Measurements from ENCODE around the gene PARD3. TPM values are rescaled to one million over a fixed set of nuclear protein-coding genes. Genes with fewer than 3 reads are reported as not detected.
"Not testable (repeated sequence)": the region's sequence is repeated elsewhere in the genome, so short reads cannot be mapped to it uniquely, and the experiment has no call there.

The PARD3 gene
- total RNA-seq, 2 experiments from 2014 or later = 0.53 to 0.71 TPM

DNA sequence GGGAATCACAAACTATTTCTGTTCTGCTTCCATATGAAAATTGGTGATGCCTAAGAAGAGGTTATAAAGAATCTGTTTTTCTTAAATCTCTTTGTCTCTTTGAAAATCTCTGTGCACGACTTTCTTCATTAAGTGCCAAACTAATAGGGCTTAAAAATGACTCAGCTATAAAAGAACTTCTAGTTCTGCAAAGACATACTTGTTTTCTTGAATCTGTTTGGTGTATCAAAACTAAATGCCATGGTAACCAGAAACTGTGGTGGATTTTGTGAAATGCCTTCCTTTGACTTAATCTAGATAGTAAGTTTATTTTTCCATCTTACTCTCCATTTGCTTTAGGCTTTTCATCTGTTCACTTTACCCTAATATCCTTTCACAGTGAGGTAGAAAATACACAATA, 417.8 kb downstream of the PARD3 start:
- Mint-ChIP-seq H3K36me3 (ENCODE audit: low read depth) (no peaks in the 10 kb centered on the region), H3K9me3 (no peaks in the 10 kb centered on the region), H3K4me3 (no peak overlapping the region), H3K4me1 (ENCODE audit: low read depth) (no peaks in the 10 kb centered on the region), H3K27ac (no peak overlapping the region), H3K27me3 (no peaks in the 10 kb centered on the region)
- CTCF ChIA-PET = no interaction called here
- Histone ChIP-seq H3K9me3 (ENCODE audit: control insufficient read depth in 1 of 2, insufficient read depth in 1 of 2, low read length in 2 of 2) (no peaks in the 10 kb centered on the region), H3K4me3 (ENCODE audit: low read length) (no peak overlapping the region), H3K27me3 (ENCODE audit: control insufficient read depth in 1 of 2, insufficient read depth in 2 of 2, low read length in 2 of 2) (no peaks in the 10 kb centered on the region), H3K36me3 (ENCODE audit: insufficient read depth, low read length) (no peaks in the 10 kb centered on the region), H3K27ac (ENCODE audit: low read depth in 1 of 2, low read length in 2 of 2) (no peak overlapping the region), H3K4me1 (ENCODE audit: insufficient read depth, low read length) (no peaks in the 10 kb centered on the region)
- POLR2A ChIA-PET = no interaction called here
- DNase-seq (no peak), ATAC-seq (ENCODE audit: poor library complexity) (no peak)
- no peak for TF ChIP-seq CTCF (IDR thresholded peaks at IDR 0.05)
- intact Hi-C loops (cut with DNase I, micrococcal nuclease) = no loop called here

GRCh38 chr10:34396663-34397062, 418.4 kb downstream of the PARD3 start:
- intact Hi-C loops (cut with DNase I, micrococcal nuclease) = no loop called here
- H3K27ac Mint-ChIP-seq = no peak overlapping the region

GRCh38 chr10:34392641-34393170, 422.4 kb downstream of the PARD3 start:
- no peak overlapping the region for H3K27ac Mint-ChIP-seq
- TF ChIP-seq CTCF (IDR thresholded peaks at IDR 0.05) = no peak
- POLR2A ChIA-PET = no interaction called here

More at GRCh38 chr10:34396663-34397062, 418.4 kb downstream of the PARD3 start:
- Histone ChIP-seq H3K4me1 (ENCODE audit: insufficient read depth, low read length) (no peaks in the 10 kb centered on the region), H3K36me3 (ENCODE audit: insufficient read depth, low read length) (no peaks in the 10 kb centered on the region), H3K4me3 (ENCODE audit: low read length) (no peak overlapping the region), H3K27ac (ENCODE audit: low read depth in 1 of 2, low read length in 2 of 2) (no peak overlapping the region), H3K9me3 (ENCODE audit: control insufficient read depth in 1 of 2, insufficient read depth in 1 of 2, low read length in 2 of 2) (no peaks in the 10 kb centered on the region), H3K27me3 (ENCODE audit: control insufficient read depth in 1 of 2, insufficient read depth in 2 of 2, low read length in 2 of 2) (no peaks in the 10 kb centered on the region)
- DNase-seq (no peak), ATAC-seq (ENCODE audit: poor library complexity) (no peak)
- ChIA-PET POLR2A (no interaction called here), CTCF (no interaction called here)
- Mint-ChIP-seq H3K36me3 (ENCODE audit: low read depth) (no peaks in the 10 kb centered on the region), H3K9me3 (no peaks in the 10 kb centered on the region), H3K4me3 (no peak overlapping the region), H3K4me1 (ENCODE audit: low read depth) (no peaks in the 10 kb centered on the region), H3K27me3 (no peaks in the 10 kb centered on the region)
- no peak for TF ChIP-seq CTCF (IDR thresholded peaks at IDR 0.05)

DNA sequence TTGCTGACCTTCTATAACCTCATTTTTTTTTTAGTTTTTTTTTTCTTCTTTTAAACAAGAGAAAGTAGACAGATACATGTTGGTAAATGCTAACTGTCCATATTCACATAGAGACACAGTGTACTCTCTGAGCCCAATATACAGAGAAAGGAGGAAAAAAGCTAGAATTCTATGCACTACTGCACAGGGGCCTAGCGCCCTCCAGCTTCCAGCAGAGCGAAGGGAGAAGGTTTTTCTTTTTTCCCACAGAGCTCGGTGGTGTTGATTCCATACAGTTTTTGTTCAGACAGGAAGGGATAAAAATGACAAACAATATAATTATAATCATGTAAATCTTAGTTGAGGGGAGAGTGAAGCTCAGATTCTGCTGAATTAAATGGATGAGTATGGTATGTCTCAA, 423.9 kb downstream of the PARD3 start:
- H3K36me3 Mint-ChIP-seq (ENCODE audit: low read depth); H3K4me3 Mint-ChIP-seq; H3K27ac Mint-ChIP-seq; H3K4me1 ChIP-seq (ENCODE audit: insufficient read depth, low read length); H3K36me3 ChIP-seq (ENCODE audit: insufficient read depth, low read length); H3K27me3 Mint-ChIP-seq; DNase-seq; CTCF ChIA-PET; POLR2A ChIA-PET; H3K27me3 ChIP-seq (ENCODE audit: control insufficient read depth in 1 of 2, insufficient read depth in 2 of 2, low read length in 2 of 2); H3K9me3 Mint-ChIP-seq; H3K4me1 Mint-ChIP-seq (ENCODE audit: low read depth); ATAC-seq (ENCODE audit: poor library complexity); H3K27ac ChIP-seq (ENCODE audit: low read depth in 1 of 2, low read length in 2 of 2); H3K9me3 ChIP-seq (ENCODE audit: control insufficient read depth in 1 of 2, insufficient read depth in 1 of 2, low read length in 2 of 2); H3K4me3 ChIP-seq (ENCODE audit: low read length); intact Hi-C loops (cut with DNase I, micrococcal nuclease): not testable (repeated sequence)

More at GRCh38 chr10:34392641-34393170, 422.4 kb downstream of the PARD3 start:
- Histone ChIP-seq H3K27ac (ENCODE audit: low read depth in 1 of 2, low read length in 2 of 2) (no peak overlapping the region), H3K36me3 (ENCODE audit: insufficient read depth, low read length) (no peaks in the 10 kb centered on the region), H3K4me1 (ENCODE audit: insufficient read depth, low read length) (no peaks in the 10 kb centered on the region), H3K4me3 (ENCODE audit: low read length) (no peak overlapping the region), H3K9me3 (ENCODE audit: control insufficient read depth in 1 of 2, insufficient read depth in 1 of 2, low read length in 2 of 2) (no peaks in the 10 kb centered on the region), H3K27me3 (ENCODE audit: control insufficient read depth in 1 of 2, insufficient read depth in 2 of 2, low read length in 2 of 2) (no peaks in the 10 kb centered on the region)
- DNase-seq (no peak), ATAC-seq (ENCODE audit: poor library complexity) (no peak)
- CTCF ChIA-PET = no interaction called here
- intact Hi-C loops (cut with DNase I, micrococcal nuclease) = no loop called here
- no peak overlapping the region for H3K4me3 Mint-ChIP-seq
- no peaks in the 10 kb centered on the region for H3K27me3 Mint-ChIP-seq
- no peaks in the 10 kb centered on the region for H3K4me1 Mint-ChIP-seq (ENCODE audit: low read depth)
- no peaks in the 10 kb centered on the region for H3K36me3 Mint-ChIP-seq (ENCODE audit: low read depth)
- no peaks in the 10 kb centered on the region for H3K9me3 Mint-ChIP-seq
